DMS153 treated with DMSO at 0.1 percent for 48 hours (cell line): ENCODE data around the gene SSTR5.
A peak's percentile ranks its signal among the peaks of the same experiment; 100 is the strongest.

Experiments used
- DNase-seq: peaks from one replicate; lab custom pipeline; 2025; ENCODE audit not compliant: unreplicated experiment; lab: John Stamatoyannopoulos, UW

Gene SSTR5

GRCh38 chr16:1121601-1122397 is 49.3 kb downstream of the SSTR5 start:
- no peak for DNase-seq

- no peak for DNase-seq
Measured at GRCh38 chr16:1122398-1122765, 49.8 kb downstream of the SSTR5 start.

- DNase-seq: no peak
Measured at GRCh38 chr16:1123525-1124230, 51.1 kb downstream of the SSTR5 start.

- DNase-seq: no peak
Measured at GRCh38 chr16:1124291-1124690, 51.7 kb downstream of the SSTR5 start.

GRCh38 chr16:1124795-1125194 is 52.2 kb downstream of the SSTR5 start:
- DNase-seq: no peak

GRCh38 chr16:1125471-1125870 is 52.9 kb downstream of the SSTR5 start:
- peak; percentile 63 for DNase-seq

- no peak for DNase-seq
Measured at GRCh38 chr16:1126044-1126443, 53.5 kb downstream of the SSTR5 start.

- DNase-seq: no peak
Measured at GRCh38 chr16:1126586-1126985, 54.0 kb downstream of the SSTR5 start.

GRCh38 chr16:1127101-1127500 is 54.6 kb downstream of the SSTR5 start:
- no peak for DNase-seq

GRCh38 chr16:1127971-1128715 is 55.6 kb downstream of the SSTR5 start:
- DNase-seq: no peak

GRCh38 chr16:1129106-1129960 is 56.8 kb downstream of the SSTR5 start:
- DNase-seq: no peak

- DNase-seq: no peak
Measured at GRCh38 chr16:1130382-1130781, 57.8 kb downstream of the SSTR5 start.
